ENCODE measurements around the gene MAMSTR.
"Not testable (repeated sequence)": the region's sequence is repeated elsewhere in the genome, so short reads cannot be mapped to it uniquely, and the experiment has no call there.

Gene MAMSTR

GRCh38 chr19:48718106-48718505, 1.4 kb downstream of the MAMSTR start:
- DNase-seq = not testable (repeated sequence)

- DNase-seq = no peak
Measured at GRCh38 chr19:48716562-48717291, 2.8 kb downstream of the MAMSTR start.

DNA sequence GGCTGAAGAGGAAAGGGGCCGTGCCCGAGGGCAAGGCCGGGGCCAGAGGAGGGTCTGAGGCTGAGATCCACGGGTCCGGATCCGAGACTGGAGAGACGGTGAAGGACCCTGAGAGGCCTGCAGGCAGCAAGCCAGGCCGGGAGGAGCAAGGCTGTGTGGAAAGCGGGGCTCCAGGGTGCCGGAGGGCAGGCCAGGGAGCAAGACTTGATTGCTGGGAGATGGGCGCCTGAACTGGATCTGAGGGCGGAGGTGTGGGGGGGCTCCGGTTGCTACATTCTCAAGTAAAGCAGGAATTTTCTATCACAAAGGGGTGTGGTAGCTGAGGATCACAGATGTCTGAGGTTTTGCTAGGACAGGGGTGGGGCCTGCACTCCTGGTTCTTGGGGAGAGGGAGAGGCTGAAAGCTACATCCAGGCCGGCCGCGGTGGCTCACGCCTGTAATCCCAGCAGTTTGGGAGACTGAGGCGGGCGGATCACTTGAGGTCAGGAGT, 3.8 kb downstream of the MAMSTR start:
- no peak for DNase-seq

DNA sequence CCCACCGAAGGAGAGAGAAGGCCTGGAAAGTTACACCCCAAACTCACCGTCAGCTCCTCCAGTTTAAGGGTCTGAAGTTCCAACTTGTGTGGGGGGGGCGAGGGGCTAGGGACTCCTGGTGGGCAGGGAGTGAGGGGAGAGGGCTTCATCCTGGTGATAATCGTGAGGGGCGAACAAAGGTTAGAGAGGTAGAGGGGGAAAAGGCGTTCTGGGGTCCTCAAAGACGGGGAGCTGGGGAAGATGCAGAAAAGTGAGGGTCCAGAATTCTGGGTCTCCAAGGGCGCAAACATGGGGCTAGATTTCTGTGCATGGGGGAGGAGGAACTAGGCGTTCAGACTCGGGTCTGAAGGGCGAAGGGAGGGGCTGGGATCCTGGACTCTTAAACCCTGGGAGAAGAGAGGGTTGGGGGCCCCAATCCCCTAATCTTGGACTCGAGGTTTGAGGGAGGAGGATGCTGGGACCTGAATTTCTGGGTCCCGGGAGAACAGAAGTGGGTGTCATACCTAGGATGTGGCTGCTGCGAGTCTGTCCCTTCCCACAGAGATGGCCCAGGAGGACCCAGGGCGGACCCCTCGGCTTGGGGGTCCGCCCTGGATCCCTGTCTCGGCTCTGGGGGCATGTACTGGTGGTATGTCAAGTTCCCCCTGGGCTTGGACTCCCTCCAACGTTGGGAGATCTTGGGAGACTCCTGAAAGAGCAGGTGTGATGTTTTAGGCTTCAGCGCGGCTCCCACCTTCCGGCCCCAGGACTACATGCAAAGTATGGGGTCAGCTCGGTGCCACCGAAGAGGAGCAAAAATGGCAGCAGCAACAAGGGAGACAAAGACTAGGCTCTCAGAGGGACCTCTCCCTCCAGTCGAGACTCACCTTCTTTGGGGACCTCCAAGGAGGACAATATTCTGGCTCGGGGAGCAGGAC, 4.5 kb downstream of the MAMSTR start:
- no peak for DNase-seq

GRCh38 chr19:48713864-48714755, 5.4 kb downstream of the MAMSTR start:
- peak; percentile 99 for DNase-seq

DNA sequence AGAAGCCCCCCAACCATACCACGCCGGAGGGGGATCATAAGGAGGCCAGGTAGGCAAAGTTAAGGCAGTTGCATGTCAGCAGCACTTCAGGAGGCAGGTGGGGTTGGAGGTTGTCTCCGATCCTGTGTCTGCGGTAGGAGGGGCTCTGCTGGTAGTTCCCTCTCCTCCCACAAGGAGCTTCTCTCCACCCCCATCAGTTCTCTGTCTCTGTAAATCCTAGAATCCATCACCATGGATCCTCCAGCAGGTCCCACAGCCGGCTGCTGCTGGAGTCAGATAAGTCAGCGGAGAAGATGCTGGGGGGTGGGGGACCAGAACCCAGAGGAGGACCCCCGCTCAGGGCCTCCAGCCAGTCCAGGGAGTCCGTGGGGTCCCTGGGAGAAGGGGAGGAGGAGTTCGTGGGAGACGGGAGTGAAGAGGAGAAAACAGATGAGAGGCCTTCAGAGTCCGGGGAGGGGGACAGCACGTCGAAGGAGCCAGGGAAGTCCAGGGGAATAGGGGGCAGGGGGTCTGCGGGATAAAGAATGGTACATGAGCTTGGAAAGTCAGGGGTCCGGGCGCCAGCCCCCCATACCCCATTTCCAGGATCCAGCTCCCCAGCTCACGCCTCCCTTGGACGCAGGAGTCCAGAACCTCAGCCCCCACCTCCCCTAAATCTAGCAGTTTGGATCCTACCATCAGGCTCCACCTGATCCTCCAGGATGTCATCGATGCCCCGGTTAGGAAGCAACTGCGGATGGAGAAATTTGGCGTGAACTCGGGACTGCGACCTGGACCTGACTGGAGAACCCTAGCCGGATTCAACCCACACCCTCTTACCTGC, 6.3 kb downstream of the MAMSTR start:
- DNase-seq = no peak

GRCh38 chr19:48711106-48711662, 8.3 kb downstream of the MAMSTR start:
- no peak for DNase-seq

DNA sequence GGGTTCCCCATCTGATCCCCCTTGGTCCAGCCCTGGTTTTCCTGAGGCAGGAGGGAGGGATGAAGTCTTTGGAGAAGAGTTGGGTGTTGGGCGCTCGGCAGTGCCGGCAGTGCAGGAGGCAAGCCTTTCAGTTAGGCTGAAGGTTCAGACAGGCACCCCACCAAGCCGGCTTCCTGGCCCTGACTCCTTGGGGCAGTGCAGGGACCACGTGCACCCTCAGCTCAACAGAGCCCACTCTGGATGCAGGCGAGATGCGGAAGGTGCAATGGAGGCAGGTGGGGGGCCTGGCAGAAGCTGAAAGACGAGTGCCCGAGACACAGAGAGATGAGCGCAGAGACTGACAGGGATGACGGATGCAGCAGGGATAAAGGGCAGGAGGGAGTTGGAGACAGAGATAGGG, 11.1 kb downstream of the MAMSTR start:
- no peak for DNase-seq

GRCh38 chr19:48705431-48705830, 14.1 kb downstream of the MAMSTR start:
- DNase-seq = no peak

DNA sequence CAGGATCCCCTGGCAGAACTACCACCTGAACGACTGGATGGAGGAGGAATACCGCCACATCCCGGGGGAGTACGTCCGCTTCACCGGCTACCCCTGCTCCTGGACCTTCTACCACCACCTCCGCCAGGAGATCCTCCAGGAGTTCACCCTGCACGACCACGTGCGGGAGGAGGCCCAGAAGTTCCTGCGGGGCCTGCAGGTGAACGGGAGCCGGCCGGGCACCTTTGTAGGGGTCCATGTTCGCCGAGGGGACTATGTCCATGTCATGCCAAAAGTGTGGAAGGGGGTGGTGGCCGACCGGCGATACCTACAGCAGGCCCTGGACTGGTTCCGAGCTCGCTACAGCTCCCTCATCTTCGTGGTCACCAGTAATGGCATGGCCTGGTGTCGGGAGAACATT, 16.2 kb downstream of the MAMSTR start:
- DNase-seq = no peak

DNA sequence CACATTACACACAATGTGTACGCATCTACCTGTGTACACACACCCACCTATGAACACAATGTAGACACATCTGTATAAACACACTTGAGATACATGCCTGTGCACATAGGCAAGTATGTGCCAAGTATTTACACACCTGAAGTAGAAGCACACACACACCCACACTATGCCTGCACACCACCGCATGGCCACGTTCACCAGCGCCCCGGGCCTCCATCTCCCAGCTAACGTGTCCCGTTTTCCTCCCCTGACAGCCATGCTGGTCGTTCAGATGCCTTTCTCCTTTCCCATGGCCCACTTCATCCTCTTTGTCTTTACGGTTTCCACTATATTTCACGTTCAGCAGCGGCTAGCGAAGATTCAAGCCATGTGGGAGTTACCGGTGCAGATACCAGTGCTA, 16.8 kb downstream of the MAMSTR start:
- no peak for DNase-seq

DNA sequence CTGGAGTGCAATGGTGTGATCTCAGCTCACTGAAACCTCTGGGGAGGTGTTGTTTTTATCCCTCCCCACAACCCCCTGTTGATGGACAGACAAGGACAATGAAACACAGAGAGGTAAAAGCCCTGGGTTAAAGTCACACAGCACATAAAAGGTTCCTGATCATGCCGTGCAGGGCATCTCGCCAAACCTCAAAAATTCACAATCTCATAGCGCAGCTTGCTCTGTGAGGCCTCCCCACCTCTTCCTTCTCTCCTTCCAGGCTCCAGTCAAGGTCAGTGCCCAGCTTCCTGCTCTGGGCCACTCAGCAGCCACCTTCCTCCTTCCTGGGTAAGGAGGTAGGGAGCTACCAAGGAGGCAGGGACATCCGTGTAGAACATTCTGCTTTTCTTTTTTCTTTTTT, 21.5 kb downstream of the MAMSTR start:
- DNase-seq = no peak

DNA sequence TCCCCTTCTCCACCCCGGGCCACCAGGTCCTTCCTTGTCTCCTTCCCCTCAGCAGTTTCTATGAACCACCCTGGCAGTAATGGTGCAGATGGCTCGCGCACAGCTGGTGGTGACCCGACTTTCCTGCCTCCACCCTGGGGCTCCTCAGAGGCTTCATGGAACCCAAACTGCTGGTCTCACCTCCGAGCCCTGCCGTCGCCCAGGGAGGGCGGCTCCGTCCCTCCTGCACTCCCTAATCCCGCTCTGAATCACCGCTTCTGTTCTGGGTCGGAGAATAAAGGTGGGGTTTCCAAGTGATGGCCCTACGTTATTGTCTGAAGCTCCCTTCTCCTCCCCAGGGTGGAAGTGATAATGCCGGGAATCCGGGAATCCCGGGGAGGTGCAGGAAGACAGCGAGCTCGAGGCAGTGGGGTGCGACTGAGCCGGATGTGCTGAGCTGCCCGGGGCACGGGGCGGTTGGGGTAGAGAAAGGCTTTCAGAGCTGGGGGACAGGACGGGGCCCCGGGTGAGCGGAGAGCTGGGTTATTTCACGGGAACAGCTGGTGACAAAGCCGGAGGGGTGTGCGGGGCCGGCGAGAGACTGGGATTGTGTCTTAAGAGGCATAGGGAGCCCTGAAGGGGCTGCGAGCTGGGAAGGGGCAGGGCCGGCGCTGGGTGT, 23.0 kb downstream of the MAMSTR start:
- peak in 1 of 2 donors; percentile 13 for DNase-seq

GRCh38 chr19:48695743-48696352, 23.7 kb downstream of the MAMSTR start, which contains the start of gene FUT2:
TSS of gene FUT2 (plus strand) at chr19:48695971. CDS start at chr19:48702957, 6,986 bp downstream.
- no peak for DNase-seq

GRCh38 chr19:48693629-48694028, 25.9 kb downstream of the MAMSTR start:
- DNase-seq = not testable (repeated sequence)

- no peak for DNase-seq
Measured at GRCh38 chr19:48689449-48689848, 30.1 kb downstream of the MAMSTR start.

DNA sequence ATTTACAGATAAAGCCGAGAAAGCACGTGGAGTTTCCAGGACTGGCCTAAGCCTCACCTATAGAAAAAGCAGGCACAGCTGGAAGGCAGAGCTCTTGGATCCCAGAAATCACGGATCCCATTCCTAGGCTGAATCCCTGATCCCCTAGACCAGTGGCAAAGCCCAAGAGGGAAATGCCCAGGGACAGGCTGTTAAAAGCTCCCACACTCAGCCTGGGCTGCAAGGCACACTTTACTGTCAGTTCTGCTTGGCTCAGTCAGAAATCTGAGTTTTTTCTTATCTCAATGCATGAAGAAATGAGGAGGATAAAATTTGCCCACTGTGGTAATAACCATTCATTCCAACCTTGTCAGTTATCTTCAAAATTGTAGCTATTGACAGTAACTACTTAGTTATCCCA, 31.7 kb downstream of the MAMSTR start:
- DNase-seq = no peak

DNA sequence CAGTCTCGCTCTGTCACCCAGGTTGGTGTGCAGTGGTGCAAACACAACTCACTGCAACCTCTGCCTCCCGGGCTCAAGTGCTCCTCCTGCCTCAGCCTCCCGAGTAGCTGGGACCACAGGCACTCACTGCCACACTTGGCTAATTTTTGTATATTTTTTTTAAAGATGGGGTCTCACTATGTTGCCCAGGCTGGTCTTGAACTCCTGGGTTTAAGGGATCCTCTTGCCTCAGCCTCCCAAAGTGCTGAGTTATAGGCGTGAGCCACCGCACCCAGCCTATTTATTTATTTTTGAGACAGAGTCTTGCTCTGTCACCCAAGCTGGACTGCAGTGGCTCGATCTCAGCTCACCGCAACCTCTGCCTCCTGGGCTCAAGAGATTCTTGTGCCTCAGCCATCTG, 32.9 kb downstream of the MAMSTR start:
- not testable (repeated sequence) for DNase-seq

GRCh38 chr19:48686088-48686487, 33.4 kb downstream of the MAMSTR start:
- DNase-seq = no peak

GRCh38 chr19:48685583-48685982, 33.9 kb downstream of the MAMSTR start:
- DNase-seq = no peak

Measured in CD4-positive, alpha-beta T cell treated with Interferon alpha-2 for 1 hour (primary cell).